Activated naive CD4-positive, alpha-beta T cell treated with anti-CD3 and anti-CD28 coated beads, Interleukin-2, amount 50 U/mL, for 24 hours (primary cell): Measurements from ENCODE around the gene SCGB1C1.
"Not testable (repeated sequence)": the region's sequence is repeated elsewhere in the genome, so short reads cannot be mapped to it uniquely, and the experiment has no call there.

Source experiments
- H3K27ac Mint-ChIP-seq: one replicate; pipeline ENCODE4 v1.8.0; 2021; ENCODE audit warnings: mild to moderate bottlenecking, mixed read lengths
- H3K27me3 Mint-ChIP-seq: one replicate; pipeline ENCODE4 v1.8.0; 2021; ENCODE audit warnings: mixed read lengths
- H3K36me3 Mint-ChIP-seq: one replicate; pipeline ENCODE4 v1.8.0; 2021; ENCODE audit warnings: mixed read lengths
- H3K4me1 Mint-ChIP-seq: one replicate; pipeline ENCODE4 v1.8.0; 2021; ENCODE audit warnings: mixed read lengths
- H3K4me3 Mint-ChIP-seq: one replicate; pipeline ENCODE4 v1.8.0; 2021; ENCODE audit warnings: mild to moderate bottlenecking, mixed read lengths
- H3K9me3 Mint-ChIP-seq: one replicate; pipeline ENCODE4 v1.8.0; 2021; ENCODE audit warnings: mixed read lengths

Gene SCGB1C1

GRCh38 chr11:210803-211180, 17.9 kb downstream of the SCGB1C1 start:
- Mint-ChIP-seq H3K9me3 (no peaks in the 10 kb centered on the region), H3K27ac (no peak overlapping the region), H3K27me3 (no peaks in the 10 kb centered on the region), H3K4me1 (peaks cover 21% of the 10 kb centered on the region), H3K4me3 (peak overlapping the region; percentile 11), H3K36me3 (peaks cover 3% of the 10 kb centered on the region)

GRCh38 chr11:211295-211694, 18.4 kb downstream of the SCGB1C1 start:
- H3K27ac Mint-ChIP-seq, result no peak overlapping the region
- peak overlapping the region; percentile 62 for H3K4me3 Mint-ChIP-seq
- H3K4me1 Mint-ChIP-seq, result peaks cover 16% of the 10 kb centered on the region
- peaks cover 3% of the 10 kb centered on the region for H3K36me3 Mint-ChIP-seq
- no peaks in the 10 kb centered on the region for H3K27me3 Mint-ChIP-seq
- no peaks in the 10 kb centered on the region for H3K9me3 Mint-ChIP-seq

GRCh38 chr11:211741-212140, 18.9 kb downstream of the SCGB1C1 start:
- Mint-ChIP-seq H3K27me3 (no peaks in the 10 kb centered on the region), H3K27ac (no peak overlapping the region), H3K36me3 (peaks cover 3% of the 10 kb centered on the region), H3K9me3 (no peaks in the 10 kb centered on the region), H3K4me1 (peaks cover 16% of the 10 kb centered on the region), H3K4me3 (peak overlapping the region; percentile 62)

- H3K4me1 Mint-ChIP-seq, result peaks cover 21% of the 10 kb centered on the region
- no peaks in the 10 kb centered on the region for H3K9me3 Mint-ChIP-seq
- no peak overlapping the region for H3K4me3 Mint-ChIP-seq
- H3K27me3 Mint-ChIP-seq, result no peaks in the 10 kb centered on the region
- peaks cover 3% of the 10 kb centered on the region for H3K36me3 Mint-ChIP-seq
- no peak overlapping the region for H3K27ac Mint-ChIP-seq
These were observed 19.5 kb downstream of the SCGB1C1 start for GRCh38 chr11:212150-213100.

- Mint-ChIP-seq H3K36me3 (peaks cover 5% of the 10 kb centered on the region), H3K27ac (no peak overlapping the region), H3K4me3 (no peak overlapping the region), H3K9me3 (no peaks in the 10 kb centered on the region), H3K4me1 (peaks cover 27% of the 10 kb centered on the region), H3K27me3 (no peaks in the 10 kb centered on the region)
These were observed 20.2 kb downstream of the SCGB1C1 start for GRCh38 chr11:213111-213510.

GRCh38 chr11:214083-214482, 21.2 kb downstream of the SCGB1C1 start:
- H3K9me3 Mint-ChIP-seq, result no peaks in the 10 kb centered on the region
- H3K36me3 Mint-ChIP-seq, result peaks cover 5% of the 10 kb centered on the region
- peaks cover 29% of the 10 kb centered on the region for H3K4me1 Mint-ChIP-seq
- no peaks in the 10 kb centered on the region for H3K27me3 Mint-ChIP-seq
- H3K4me3 Mint-ChIP-seq, result no peak overlapping the region
- no peak overlapping the region for H3K27ac Mint-ChIP-seq

- no peaks in the 10 kb centered on the region for H3K27me3 Mint-ChIP-seq
- H3K4me1 Mint-ChIP-seq, result peaks cover 18% of the 10 kb centered on the region
- peaks cover 8% of the 10 kb centered on the region for H3K36me3 Mint-ChIP-seq
- no peak overlapping the region for H3K27ac Mint-ChIP-seq
- no peak overlapping the region for H3K4me3 Mint-ChIP-seq
- H3K9me3 Mint-ChIP-seq, result no peaks in the 10 kb centered on the region
These were observed 22.7 kb downstream of the SCGB1C1 start for GRCh38 chr11:215581-216037.

GRCh38 chr11:216081-216974, 23.4 kb downstream of the SCGB1C1 start:
- Mint-ChIP-seq H3K4me3 (no peak overlapping the region), H3K36me3 (peaks cover 8% of the 10 kb centered on the region), H3K27me3 (no peaks in the 10 kb centered on the region), H3K27ac (no peak overlapping the region), H3K4me1 (peaks cover 15% of the 10 kb centered on the region), H3K9me3 (no peaks in the 10 kb centered on the region)

GRCh38 chr11:217704-218103, 24.8 kb downstream of the SCGB1C1 start:
- H3K4me1 Mint-ChIP-seq, result peaks cover 12% of the 10 kb centered on the region
- H3K27ac Mint-ChIP-seq, result peak overlapping the region; percentile 72
- no peak overlapping the region for H3K4me3 Mint-ChIP-seq

GRCh38 chr11:218815-219593, 26.1 kb downstream of the SCGB1C1 start:
- Mint-ChIP-seq H3K9me3 (no peaks in the 10 kb centered on the region), H3K36me3 (peaks cover 9% of the 10 kb centered on the region), H3K4me1 (peaks cover 12% of the 10 kb centered on the region), H3K27me3 (no peaks in the 10 kb centered on the region), H3K4me3 (no peak overlapping the region), H3K27ac (peak overlapping the region; percentile 1)

More at GRCh38 chr11:217704-218103, 24.8 kb downstream of the SCGB1C1 start:
- no peaks in the 10 kb centered on the region for H3K9me3 Mint-ChIP-seq
- no peaks in the 10 kb centered on the region for H3K27me3 Mint-ChIP-seq
- peaks cover 7% of the 10 kb centered on the region for H3K36me3 Mint-ChIP-seq

- not testable (repeated sequence) for H3K4me3 Mint-ChIP-seq, H3K27me3 Mint-ChIP-seq, H3K9me3 Mint-ChIP-seq, H3K27ac Mint-ChIP-seq
- Mint-ChIP-seq H3K4me1 (peaks cover 17% of the 10 kb centered on the region), H3K36me3 (peaks cover 11% of the 10 kb centered on the region)
These were observed 27.9 kb downstream of the SCGB1C1 start for GRCh38 chr11:220641-221215.

- Mint-ChIP-seq H3K4me1 (peaks cover 19% of the 10 kb centered on the region), H3K27ac (no peak overlapping the region), H3K36me3 (peaks cover 11% of the 10 kb centered on the region), H3K27me3 (no peaks in the 10 kb centered on the region), H3K4me3 (no peak overlapping the region), H3K9me3 (no peaks in the 10 kb centered on the region)
These were observed 28.7 kb downstream of the SCGB1C1 start for GRCh38 chr11:221539-221938.

GRCh38 chr11:221998-222789, 29.3 kb downstream of the SCGB1C1 start:
- H3K4me1 Mint-ChIP-seq, result peaks cover 17% of the 10 kb centered on the region
- no peak overlapping the region for H3K27ac Mint-ChIP-seq
- H3K27me3 Mint-ChIP-seq, result no peaks in the 10 kb centered on the region
- no peaks in the 10 kb centered on the region for H3K9me3 Mint-ChIP-seq
- H3K4me3 Mint-ChIP-seq, result no peak overlapping the region
- H3K36me3 Mint-ChIP-seq, result peaks cover 11% of the 10 kb centered on the region

GRCh38 chr11:223026-223789, 30.3 kb downstream of the SCGB1C1 start:
- Mint-ChIP-seq H3K4me1 (peaks cover 11% of the 10 kb centered on the region), H3K9me3 (no peaks in the 10 kb centered on the region), H3K36me3 (peaks cover 11% of the 10 kb centered on the region), H3K27me3 (no peaks in the 10 kb centered on the region), H3K4me3 (no peak overlapping the region), H3K27ac (no peak overlapping the region)
